Lower leg skin (tissue), 4 donors: Measurements from ENCODE around the gene RDM1. TPM values are rescaled to one million over a fixed set of nuclear protein-coding genes. Genes with fewer than 3 reads are reported as not detected.

Source experiments
- DNase-seq, 2 donors: peaks; one replicate each; pipeline ENCODE4 v3.0.0-alpha.2; 2019; ENCODE audit warnings: low spot score in 2 of 2
- H3K4me3 ChIP-seq: fragments of 200-600 bp; sonication (generic); 2 replicates; pipeline ENCODE4 v1.5.1; 2017; ENCODE audit warnings: mild to moderate bottlenecking, low read depth; ENCODE audit not compliant: poor library complexity, severe bottlenecking
- CTCF ChIP-seq, 3 donors: fragments of 450-650 bp; IDR thresholded peaks; one replicate each; pipeline ENCODE4 v1.5.1; 2016; ENCODE audit warnings: antibody characterized with exemption in 3 of 3, mild to moderate bottlenecking in 3 of 3, moderate library complexity in 2 of 3
- POLR2A ChIP-seq, 2 donors: fragments of 450-650 bp; IDR thresholded peaks; one replicate each; pipeline ENCODE4 v1.6.1; 2016 to 2017; ENCODE audit warnings: antibody characterized with exemption in 2 of 2, mild to moderate bottlenecking in 1 of 2, moderate library complexity in 1 of 2
- WGBS, 2 donors: methylation state at CpG; one replicate each; pipeline ENCODE4 v1.1.5; 2018; 5-methylcytosine and 5-hydroxymethylcytosine counted together
- intact Hi-C: fragments of 100-400 bp; cut with DNase I; formaldehyde crosslinking; loops from one replicate; pipeline ENCODE4 v1.15.0; 2023; ENCODE audit warnings: low total_unique reads
- total RNA-seq, 4 donors: library from RNA; depleted of rRNA; stranded (reverse); fragments of >200 nt; gene quantifications; one replicate each; pipeline ENCODE4 v1.1.0, GENCODE V29; 2016

Gene RDM1
- total RNA-seq, 4 donors from 2014 or later, result not detected

DNA sequence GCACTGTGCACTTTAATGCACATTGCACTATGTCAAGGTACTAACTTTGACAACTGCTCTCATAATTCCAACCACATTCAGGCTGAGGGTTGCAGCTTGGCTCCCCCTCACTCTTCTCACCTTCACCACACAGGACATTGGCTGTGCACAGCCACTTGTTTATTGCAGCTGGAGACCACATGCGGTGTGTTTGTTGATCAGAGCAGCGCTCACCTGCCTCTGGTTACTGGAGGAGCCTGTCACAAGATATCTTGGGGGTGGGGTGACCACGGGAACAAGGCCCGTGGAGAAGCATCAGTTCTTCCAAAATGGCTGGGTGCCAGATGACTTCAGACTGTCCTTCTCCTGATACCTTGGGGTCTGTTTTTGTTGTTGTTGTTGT is 39.8 kb downstream of the RDM1 start:
- DNase-seq, result no peak
- no peak overlapping the region for H3K4me3 ChIP-seq
- WGBS, 2 donors, result 42 to 47% methylated on average over 4 of the region's 4 CpGs
- TF ChIP-seq POLR2A (IDR thresholded peaks at IDR 0.05) (no peak), CTCF (IDR thresholded peaks at IDR 0.05) (no peak)
- intact Hi-C loops, result no loop called here

DNA sequence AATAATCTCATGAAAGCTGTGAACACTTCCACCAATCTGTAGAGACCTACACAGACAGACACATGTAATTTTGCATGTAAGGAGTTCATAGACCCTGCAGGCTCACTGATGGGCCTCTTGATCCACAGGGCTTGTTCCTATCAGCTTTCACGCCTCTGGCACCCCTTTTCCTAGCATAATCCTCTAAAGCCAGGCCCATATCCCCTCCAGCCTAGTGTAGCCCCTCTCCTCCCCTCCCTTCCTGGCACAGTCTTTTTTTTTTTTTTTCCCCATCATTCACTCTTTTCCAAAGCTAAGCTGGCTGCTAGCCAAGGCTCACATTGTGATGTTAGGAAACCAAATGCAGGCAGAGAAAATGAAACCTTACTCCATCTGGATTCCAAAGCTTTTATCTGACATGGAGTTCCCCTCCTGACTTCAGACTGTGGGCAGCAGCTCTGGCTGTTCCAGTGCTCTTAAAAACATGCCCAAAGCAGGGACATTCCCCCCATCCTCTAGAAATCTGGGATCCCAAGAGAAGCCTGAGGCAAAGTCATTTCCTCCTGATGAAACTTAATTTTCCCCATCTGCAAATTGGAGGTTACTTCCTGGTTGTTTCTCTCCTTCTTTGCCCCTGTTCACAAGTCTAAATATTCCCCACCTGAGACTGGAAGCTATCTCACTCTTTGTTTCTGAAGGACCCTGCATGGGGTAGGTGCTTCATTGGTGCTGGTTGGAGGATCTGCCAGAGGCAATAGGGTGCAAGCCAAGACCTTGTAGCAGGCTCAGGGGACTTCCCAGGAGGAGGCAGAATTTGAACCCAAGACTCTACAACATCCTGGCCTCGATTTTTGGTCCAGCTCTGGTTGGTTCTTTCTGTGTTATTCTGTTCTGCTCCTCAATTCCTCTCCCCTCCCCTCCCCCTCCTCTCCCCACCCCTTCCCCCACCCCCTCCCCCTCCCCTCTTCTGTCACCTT is 40.5 kb downstream of the RDM1 start:
- intact Hi-C loops, result no loop called here
- TF ChIP-seq CTCF (IDR thresholded peaks at IDR 0.05), result no peak
- no peak for TF ChIP-seq POLR2A (IDR thresholded peaks at IDR 0.05)
- H3K4me3 ChIP-seq, result no peak overlapping the region
- 68 to 79% methylated on average over 2 of the region's 2 CpGs for WGBS, 2 donors
- DNase-seq, result no peak

DNA sequence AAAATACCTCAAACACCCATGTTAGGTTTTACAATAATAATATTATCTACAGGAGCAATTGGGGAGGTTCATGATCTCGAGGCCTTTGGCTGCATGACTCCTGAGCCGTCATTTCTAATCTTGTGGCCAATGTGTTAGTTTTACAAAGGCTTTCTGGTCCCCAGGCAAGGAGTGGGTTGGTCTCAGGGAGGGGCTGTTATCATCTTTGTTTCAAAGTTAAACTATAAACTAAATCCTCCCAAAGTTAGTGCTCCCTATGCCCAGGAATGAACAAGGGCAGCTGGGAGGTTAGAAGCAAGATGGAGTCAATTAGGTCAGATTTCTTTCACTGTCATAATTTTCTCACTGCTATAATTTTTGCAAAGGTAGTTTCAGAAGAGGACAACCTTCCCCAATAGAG is 41.3 kb downstream of the RDM1 start:
- WGBS, 2 donors, result 70 to 88% methylated on average over 2 of the region's 2 CpGs
- TF ChIP-seq POLR2A (IDR thresholded peaks at IDR 0.05), result no peak
- no peak overlapping the region for H3K4me3 ChIP-seq
- intact Hi-C loops, result no loop called here
- no peak for DNase-seq

GRCh38 chr17:35879773-35880654 is 50.6 kb downstream of the RDM1 start, which contains the start of gene CCL5:
CCL5 (minus strand) TSS chr17:35880360.
- TF ChIP-seq CTCF (IDR thresholded peaks at IDR 0.05), result no peak
- no peak for TF ChIP-seq POLR2A (IDR thresholded peaks at IDR 0.05)
- no peak for DNase-seq
- H3K4me3 ChIP-seq, result no peak within 1 kb of the TSS
- 57 to 68% methylated on average over 11 of the region's 11 CpGs for WGBS, 2 donors
- intact Hi-C loops, result no loop called here

DNA sequence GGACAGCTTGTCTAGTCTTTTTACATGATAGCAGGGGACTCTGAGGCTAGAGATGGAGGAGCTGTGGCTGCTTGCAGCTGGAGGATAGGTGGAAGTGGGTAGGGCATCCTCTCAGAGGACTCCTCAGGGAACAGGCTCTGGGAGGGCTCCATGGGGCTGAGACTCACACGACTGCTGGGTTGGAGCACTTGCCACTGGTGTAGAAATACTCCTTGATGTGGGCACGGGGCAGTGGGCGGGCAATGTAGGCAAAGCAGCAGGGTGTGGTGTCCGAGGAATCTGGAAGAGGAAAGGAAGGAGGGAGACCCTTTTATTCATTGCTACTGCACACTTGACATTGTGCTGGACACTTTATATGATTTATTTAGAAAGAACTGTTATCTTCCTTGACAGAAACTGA is 52.2 kb downstream of the RDM1 start:
- TF ChIP-seq POLR2A (IDR thresholded peaks at IDR 0.05) (no peak), CTCF (IDR thresholded peaks at IDR 0.05) (no peak)
- intact Hi-C loops, result no loop called here
- H3K4me3 ChIP-seq, result no peak overlapping the region
- DNase-seq, result no peak
- WGBS, 2 donors, result 61 to 70% methylated on average over 4 of the region's 4 CpGs
